Endodermal cell (in vitro differentiated cells): Measurements from ENCODE around the gene ASXL2. TPM values are rescaled to one million over a fixed set of nuclear protein-coding genes. Genes with fewer than 3 reads are reported as not detected.

Experiments used
- DNase-seq: peaks from one replicate; pipeline ENCODE4 v3.0.0-alpha.2; 2017
- H3K27ac ChIP-seq: 2 replicates; pipeline ENCODE4 v1.5.1; 2013; ENCODE audit warnings: mild to moderate bottlenecking, low read depth, low read length, moderate library complexity
- H3K27me3 ChIP-seq: 2 replicates; pipeline ENCODE4 v1.6.1; 2013; ENCODE audit warnings: mild to moderate bottlenecking, low read length, moderate library complexity; ENCODE audit not compliant: insufficient read depth, control insufficient read depth, poor library complexity, severe bottlenecking
- H3K36me3 ChIP-seq: 2 replicates; pipeline ENCODE4 v1.7.0; 2013; ENCODE audit warnings: mild to moderate bottlenecking, low read length, moderate library complexity; ENCODE audit not compliant: control insufficient read depth, insufficient read depth
- H3K4me1 ChIP-seq: one replicate; pipeline ENCODE4 v1.7.0; 2013; ENCODE audit warnings: low read length; ENCODE audit not compliant: control insufficient read depth, insufficient read depth
- H3K4me3 ChIP-seq: 2 replicates; pipeline ENCODE4 v1.5.1; 2013; ENCODE audit warnings: mild to moderate bottlenecking, low read length, moderate library complexity
- H3K9ac ChIP-seq: 2 replicates; pipeline ENCODE4 v1.6.1; 2013; ENCODE audit warnings: mild to moderate bottlenecking, low read length, moderate library complexity; ENCODE audit not compliant: poor library complexity, severe bottlenecking; ENCODE audit errors: extremely low read depth
- H3K9me3 ChIP-seq: 2 replicates; pipeline ENCODE4 v1.6.1; 2013; ENCODE audit warnings: mild to moderate bottlenecking, low read length, moderate library complexity; ENCODE audit not compliant: control insufficient read depth
- H3K27ac Mint-ChIP-seq: 2 replicates; pipeline ENCODE4 v1.8.0; 2020; ENCODE audit warnings: mixed read lengths
- H3K27me3 Mint-ChIP-seq: 2 replicates; pipeline ENCODE4 v1.8.0; 2021; ENCODE audit warnings: mild to moderate bottlenecking, mixed read lengths; ENCODE audit not compliant: insufficient read depth
- H3K36me3 Mint-ChIP-seq: 2 replicates; pipeline ENCODE4 v1.8.0; 2020; ENCODE audit warnings: low read depth, mixed read lengths
- H3K4me1 Mint-ChIP-seq: 2 replicates; pipeline ENCODE4 v1.8.0; 2020; ENCODE audit warnings: mixed read lengths
- H3K4me3 Mint-ChIP-seq: 2 replicates; pipeline ENCODE4 v1.8.0; 2020; ENCODE audit warnings: mild to moderate bottlenecking, moderate library complexity, mixed read lengths
- H3K9me3 Mint-ChIP-seq: 2 replicates; pipeline ENCODE4 v1.8.0; 2020; ENCODE audit warnings: mild to moderate bottlenecking, mixed read lengths
- WGBS, 2 experiments: methylation state at CpG; one replicate each; pipeline versions ENCODE4 v1.1.5 to v1.1.7; 2013; ENCODE audit warnings: missing lambda C conversion rate in 2 of 2, mixed read lengths in 1 of 2; ENCODE audit not compliant: insufficient coverage in 1 of 2, insufficient read length in 1 of 2; 5-methylcytosine and 5-hydroxymethylcytosine counted together
- total RNA-seq, 2 donors: library from RNA; stranded (reverse); fragmentation: NEBNext Ultra II Directional in 1 of 2; extraction: Animal tissue kit (Norgen Biotek cat#: 25700) in 1 of 2; gene quantifications; 2 replicates in 1 of 2; 3 replicates in 1 of 2; pipeline ENCODE4 v1.2.1, GENCODE V29; 2021
- TF ChIP-seq, protein P1 (sequence below): fragments of 200-600 bp; sonication (generic); conservative IDR thresholded peaks from 2 replicates; pipeline ENCODE4 v1.5.0; 2021; ENCODE audit warnings: antibody characterized with exemption, mild to moderate bottlenecking

ASXL2 gene
- total RNA-seq, 2 donors from 2014 or later = 33.2 to 41.7 TPM

- no peaks in the 10 kb centered on the region for H3K9me3 ChIP-seq
- H3K4me1 ChIP-seq = no peaks in the 10 kb centered on the region
- Mint-ChIP-seq H3K9me3 (no peaks in the 10 kb centered on the region), H3K27me3 (no peaks in the 10 kb centered on the region), H3K4me1 (peaks cover 6% of the 10 kb centered on the region), H3K36me3 (no peaks in the 10 kb centered on the region), H3K4me3 (no peak overlapping the region), H3K27ac (no peak overlapping the region)
- TF ChIP-seq, protein P1, sequence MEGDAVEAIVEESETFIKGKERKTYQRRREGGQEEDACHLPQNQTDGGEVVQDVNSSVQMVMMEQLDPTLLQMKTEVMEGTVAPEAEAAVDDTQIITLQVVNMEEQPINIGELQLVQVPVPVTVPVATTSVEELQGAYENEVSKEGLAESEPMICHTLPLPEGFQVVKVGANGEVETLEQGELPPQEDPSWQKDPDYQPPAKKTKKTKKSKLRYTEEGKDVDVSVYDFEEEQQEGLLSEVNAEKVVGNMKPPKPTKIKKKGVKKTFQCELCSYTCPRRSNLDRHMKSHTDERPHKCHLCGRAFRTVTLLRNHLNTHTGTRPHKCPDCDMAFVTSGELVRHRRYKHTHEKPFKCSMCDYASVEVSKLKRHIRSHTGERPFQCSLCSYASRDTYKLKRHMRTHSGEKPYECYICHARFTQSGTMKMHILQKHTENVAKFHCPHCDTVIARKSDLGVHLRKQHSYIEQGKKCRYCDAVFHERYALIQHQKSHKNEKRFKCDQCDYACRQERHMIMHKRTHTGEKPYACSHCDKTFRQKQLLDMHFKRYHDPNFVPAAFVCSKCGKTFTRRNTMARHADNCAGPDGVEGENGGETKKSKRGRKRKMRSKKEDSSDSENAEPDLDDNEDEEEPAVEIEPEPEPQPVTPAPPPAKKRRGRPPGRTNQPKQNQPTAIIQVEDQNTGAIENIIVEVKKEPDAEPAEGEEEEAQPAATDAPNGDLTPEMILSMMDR = no peak
- H3K36me3 ChIP-seq = no peaks in the 10 kb centered on the region
- H3K4me3 ChIP-seq = no peak overlapping the region
- no peak for DNase-seq
- no peak overlapping the region for H3K9ac ChIP-seq
- no peaks in the 10 kb centered on the region for H3K27me3 ChIP-seq
- no peak overlapping the region for H3K27ac ChIP-seq
These were observed 17.3 kb upstream of the ASXL2 start for GRCh38 chr2:25895610-25896009.

DNA sequence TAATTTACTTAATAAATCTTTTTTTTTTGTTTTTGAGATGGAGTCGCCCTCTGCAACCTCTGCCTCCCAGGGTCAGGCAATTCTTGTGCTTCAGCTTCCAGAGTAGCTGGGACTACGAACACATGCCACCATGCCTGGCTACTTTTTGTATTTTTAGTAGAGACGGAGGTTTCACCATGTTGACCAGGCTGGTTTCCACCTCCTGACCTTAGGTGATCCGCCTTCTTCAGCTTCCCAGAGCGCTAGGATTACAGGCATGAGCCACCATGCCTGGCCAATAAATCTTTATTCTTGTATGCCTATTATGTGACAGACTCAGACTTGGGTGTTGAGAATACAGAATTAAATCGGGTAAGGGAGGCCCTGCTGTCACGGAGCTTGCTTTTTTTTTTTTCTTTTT is 16.7 kb upstream of the ASXL2 start:
- Mint-ChIP-seq H3K27me3 (no peaks in the 10 kb centered on the region), H3K9me3 (no peaks in the 10 kb centered on the region), H3K4me3 (no peak overlapping the region), H3K27ac (no peak overlapping the region), H3K36me3 (no peaks in the 10 kb centered on the region), H3K4me1 (peaks cover 6% of the 10 kb centered on the region)
- Histone ChIP-seq H3K36me3 (no peaks in the 10 kb centered on the region), H3K9ac (no peak overlapping the region), H3K4me3 (no peak overlapping the region), H3K27me3 (no peaks in the 10 kb centered on the region), H3K9me3 (no peaks in the 10 kb centered on the region), H3K27ac (no peak overlapping the region), H3K4me1 (no peaks in the 10 kb centered on the region)
- no peak for DNase-seq
- TF ChIP-seq, protein P1 = no peak
- 92 to 96% methylated on average over 6 to 7 of the region's 7 CpGs for WGBS, 2 experiments

GRCh38 chr2:25894135-25894830 is 16.0 kb upstream of the ASXL2 start:
- WGBS, 2 experiments = 92 to 98% methylated on average over 6 to 8 of the region's 8 CpGs
- H3K36me3 ChIP-seq = no peaks in the 10 kb centered on the region
- no peaks in the 10 kb centered on the region for H3K27me3 Mint-ChIP-seq
- no peak overlapping the region for H3K4me3 Mint-ChIP-seq
- H3K4me3 ChIP-seq = no peak overlapping the region
- no peak overlapping the region for H3K27ac ChIP-seq
- H3K9me3 Mint-ChIP-seq = no peaks in the 10 kb centered on the region
- TF ChIP-seq, protein P1 = no peak
- no peak overlapping the region for H3K27ac Mint-ChIP-seq
- no peak overlapping the region for H3K9ac ChIP-seq
- H3K27me3 ChIP-seq = no peaks in the 10 kb centered on the region
- DNase-seq = no peak
- H3K4me1 ChIP-seq = no peaks in the 10 kb centered on the region
- H3K9me3 ChIP-seq = no peaks in the 10 kb centered on the region
- peaks cover 6% of the 10 kb centered on the region for H3K4me1 Mint-ChIP-seq
- H3K36me3 Mint-ChIP-seq = no peaks in the 10 kb centered on the region
